8988T (cell line): ENCODE data around the gene CNTN5.

Experiments used
- DNase-seq: peaks from one replicate; pipeline ENCODE4 v3.0.0; 2011

The CNTN5 gene

GRCh38 chr11:99410636-99411035, 389.9 kb downstream of the CNTN5 start:
- no peak for DNase-seq

- DNase-seq, result no peak
Observed at GRCh38 chr11:99418927-99419720, 398.4 kb downstream of the CNTN5 start.

DNA sequence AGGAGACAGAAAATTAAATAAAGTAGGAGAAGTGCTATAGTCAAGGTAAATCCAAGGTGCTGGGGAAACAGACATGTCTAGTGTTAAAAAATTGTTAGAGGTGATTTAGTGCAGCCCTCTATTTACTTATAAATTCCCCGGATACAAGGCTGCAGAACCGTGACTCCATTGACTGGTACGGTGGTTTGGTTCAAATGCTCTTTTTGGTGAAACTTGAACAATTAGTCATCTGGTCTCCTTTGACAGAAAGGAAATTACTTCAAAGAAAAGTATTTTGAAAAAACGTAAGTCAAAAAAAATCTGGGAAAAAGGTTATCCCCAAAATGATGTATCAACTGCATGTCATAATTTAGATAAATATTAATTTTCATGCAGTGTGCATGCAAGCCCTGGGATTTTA, 399.2 kb downstream of the CNTN5 start:
- no peak for DNase-seq

GRCh38 chr11:99422581-99423427, 402.1 kb downstream of the CNTN5 start:
- DNase-seq, result no peak

- DNase-seq, result no peak
Observed at GRCh38 chr11:99423428-99423983, 402.8 kb downstream of the CNTN5 start.

- DNase-seq, result no peak
Observed at GRCh38 chr11:99424313-99425084, 403.8 kb downstream of the CNTN5 start.

GRCh38 chr11:99425596-99425995, 404.8 kb downstream of the CNTN5 start:
- no peak for DNase-seq

- DNase-seq, result no peak
Observed at GRCh38 chr11:99432677-99433076, 411.9 kb downstream of the CNTN5 start.

DNA sequence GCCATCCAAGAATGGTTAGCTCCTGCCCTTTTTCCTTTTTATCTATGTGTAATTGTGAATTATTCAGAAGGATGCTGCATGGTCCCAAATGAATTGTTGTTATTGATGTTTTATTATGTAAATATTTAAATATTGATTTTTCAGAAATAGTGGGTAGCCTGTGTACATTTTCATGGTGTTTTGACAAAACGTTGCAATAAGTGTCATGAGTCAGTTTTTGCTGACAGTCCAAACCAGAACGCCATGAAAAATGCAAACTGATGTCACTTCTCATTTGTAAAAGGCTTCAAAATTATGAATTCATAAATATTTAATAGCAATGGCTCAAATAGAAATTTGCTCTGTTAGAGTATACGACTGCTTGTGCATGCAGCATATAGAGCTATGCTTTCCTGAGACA, 422.5 kb downstream of the CNTN5 start:
- no peak for DNase-seq

- DNase-seq, result no peak
Observed at GRCh38 chr11:99446400-99446799, 425.7 kb downstream of the CNTN5 start.

DNA sequence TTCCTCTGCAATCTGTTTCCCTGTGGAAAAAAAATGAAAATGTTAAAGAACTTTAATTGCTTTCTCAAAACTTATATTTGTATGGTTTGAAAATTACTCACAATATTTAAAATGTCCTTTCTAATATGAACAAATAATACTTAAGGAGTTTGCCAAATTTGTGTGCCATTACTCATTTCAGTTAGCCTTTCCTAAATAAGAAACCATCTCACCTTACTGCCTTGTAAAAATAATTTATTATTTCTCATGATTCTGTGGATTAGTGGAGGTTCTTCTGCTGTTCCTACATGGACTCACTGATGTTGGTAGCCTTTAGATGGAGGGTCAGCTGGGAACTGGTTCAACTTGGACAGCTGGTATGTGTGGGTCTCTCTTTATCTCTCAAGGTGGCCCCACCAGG, 428.6 kb downstream of the CNTN5 start:
- no peak for DNase-seq

GRCh38 chr11:99452075-99452474, 431.3 kb downstream of the CNTN5 start:
- DNase-seq, result no peak

- DNase-seq, result no peak
Observed at GRCh38 chr11:99461913-99462312, 441.2 kb downstream of the CNTN5 start.

GRCh38 chr11:99464985-99465384, 444.2 kb downstream of the CNTN5 start:
- DNase-seq, result no peak

DNA sequence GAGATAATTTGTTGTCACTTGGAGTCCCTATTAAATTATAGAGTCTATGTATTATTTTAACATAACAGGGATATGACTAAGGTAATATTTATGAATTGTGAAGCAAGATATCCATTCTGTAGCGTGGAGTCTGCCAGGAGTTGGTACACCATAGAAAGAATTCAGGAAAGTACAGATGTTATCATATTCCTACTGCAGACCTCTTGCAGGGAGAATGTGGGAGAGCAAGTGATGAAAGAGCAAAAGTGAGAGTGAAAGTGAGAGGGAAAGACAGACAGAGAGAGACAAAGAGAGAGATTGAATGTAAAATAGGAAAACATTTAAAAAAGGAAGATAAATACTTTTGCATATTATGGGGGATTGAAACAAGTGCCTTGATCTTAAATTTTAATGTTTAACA, 468.8 kb downstream of the CNTN5 start:
- no peak for DNase-seq

GRCh38 chr11:99494065-99494464, 473.3 kb downstream of the CNTN5 start:
- no peak for DNase-seq

- DNase-seq, result no peak
Observed at GRCh38 chr11:99501655-99502054, 480.9 kb downstream of the CNTN5 start.

DNA sequence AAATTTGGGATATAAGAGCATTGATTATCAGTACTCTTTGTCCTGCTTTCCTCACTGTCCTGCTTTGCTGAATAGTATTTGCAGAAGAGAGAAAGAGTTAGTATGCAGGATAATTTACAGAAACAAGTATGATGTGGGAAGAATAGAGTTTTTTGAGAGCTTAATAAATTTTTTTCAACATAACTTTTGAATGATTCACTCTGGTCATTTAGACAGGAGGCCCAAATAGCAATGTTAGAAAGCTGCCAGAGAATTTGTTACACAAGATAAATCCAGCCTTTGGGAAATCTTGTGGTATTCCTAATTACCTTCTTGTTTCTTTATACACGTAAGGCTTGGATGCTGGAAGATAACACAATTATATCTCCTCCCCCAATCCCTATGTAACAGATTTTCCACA, 484.6 kb downstream of the CNTN5 start:
- DNase-seq, result no peak

- DNase-seq, result no peak
Observed at GRCh38 chr11:99505831-99506230, 485.1 kb downstream of the CNTN5 start.

DNA sequence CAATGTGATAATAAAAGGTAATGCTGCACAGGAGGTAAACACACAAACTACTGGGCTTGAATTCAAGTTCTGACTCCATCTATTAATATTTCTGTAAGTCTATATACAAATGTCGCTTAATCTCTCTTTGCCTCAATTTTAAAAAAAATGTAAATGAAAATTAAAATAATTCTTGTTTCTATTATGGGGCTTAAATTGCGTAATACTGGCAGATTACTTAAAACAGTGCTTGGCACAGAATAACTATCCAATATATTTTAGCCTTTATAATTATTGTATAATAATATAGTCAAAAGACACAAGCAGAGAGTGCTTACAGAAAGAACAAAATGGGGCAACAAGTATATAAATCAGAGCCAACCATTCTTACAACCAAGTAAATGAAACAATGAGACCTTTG, 489.1 kb downstream of the CNTN5 start:
- DNase-seq, result no peak

DNA sequence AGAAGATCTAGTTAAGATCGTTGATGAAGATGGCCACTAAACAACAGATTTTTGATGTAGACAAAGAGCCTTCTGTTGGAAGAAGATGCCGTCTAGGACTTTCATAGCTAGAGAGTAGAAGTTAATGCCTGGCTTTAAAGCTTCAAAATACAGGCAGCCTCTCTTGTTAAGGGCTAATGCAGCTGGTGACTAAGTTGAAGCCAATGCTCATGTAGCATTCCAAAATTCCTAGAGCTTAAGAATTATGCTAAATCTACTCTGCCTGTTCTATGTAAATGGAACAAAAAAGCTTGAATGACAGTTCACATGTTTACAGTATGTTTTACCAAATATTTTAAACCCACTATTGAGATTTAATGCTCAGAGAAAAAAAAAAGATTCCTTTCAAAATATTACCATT, 492.6 kb downstream of the CNTN5 start:
- DNase-seq, result no peak

- no peak for DNase-seq
Observed at GRCh38 chr11:99519095-99519494, 498.3 kb downstream of the CNTN5 start.
